Naive thymus-derived CD4-positive, alpha-beta T cell (primary cell): ENCODE results near the gene SLC25A2. TPM values are rescaled to one million over a fixed set of nuclear protein-coding genes. Genes with fewer than 3 reads are reported as not detected.
A peak's percentile ranks its signal among the peaks of the same experiment; 100 is the strongest.
"Not testable (repeated sequence)": the region's sequence is repeated elsewhere in the genome, so short reads cannot be mapped to it uniquely, and the experiment has no call there.

Source experiments
- ATAC-seq: fragments of 150-1000 bp; cut with Tn5 transposase; 2 replicates; pipeline ENCODE4 v1.10.0; 2021; ENCODE audit warnings: mild to moderate bottlenecking, moderate library complexity
- CTCF ChIA-PET: fragments of 350-600 bp; sonication (Branson Sonifier 250); formaldehyde crosslinking; loops from one replicate; lab custom pipeline; 2021; ENCODE audit warnings: antibody characterized with exemption; lab: Charles Lee
- POLR2A ChIA-PET: fragments of 350-600 bp; sonication (Branson Sonifier 250); formaldehyde crosslinking; loops from one replicate; lab custom pipeline; 2021; ENCODE audit warnings: antibody characterized with exemption, inconsistent platforms; lab: Charles Lee
- DNase-seq, 9 donors: peaks; one replicate each; pipeline versions ENCODE4 v3.0.0 to v3.0.0-alpha.2; 2020 to 2022; ENCODE audit warnings: mixed read lengths in 1 of 9
- H3K27ac ChIP-seq: one replicate; pipeline ENCODE4 v1.7.0; 2013; ENCODE audit warnings: mild to moderate bottlenecking, low read depth, low read length, moderate library complexity
- H3K27me3 ChIP-seq, 2 donors: one replicate each; pipeline ENCODE4 v1.7.0; 2013; ENCODE audit warnings: low read length in 2 of 2, mild to moderate bottlenecking in 2 of 2, moderate library complexity in 2 of 2; ENCODE audit not compliant: control insufficient read depth in 2 of 2, insufficient read depth in 2 of 2
- H3K36me3 ChIP-seq, 3 experiments: 1 replicate in 2 of 3; 2 replicates in 1 of 3; pipeline ENCODE4 v1.7.0; 2013; ENCODE audit warnings: low read length in 3 of 3, mild to moderate bottlenecking in 3 of 3, moderate library complexity in 1 of 3; ENCODE audit not compliant: insufficient read depth in 3 of 3, control insufficient read depth in 2 of 3
- H3K4me1 ChIP-seq, 2 donors: one replicate each; pipeline ENCODE4 v1.7.0; 2013; ENCODE audit warnings: low read length in 2 of 2, mild to moderate bottlenecking in 2 of 2, moderate library complexity in 1 of 2; ENCODE audit not compliant: control insufficient read depth in 2 of 2, insufficient read depth in 2 of 2
- H3K4me3 ChIP-seq: 2 replicates; pipeline ENCODE4 v1.7.0; 2013; ENCODE audit warnings: mild to moderate bottlenecking, low read length
- H3K9me3 ChIP-seq, 3 experiments: 1 replicate in 2 of 3; 2 replicates in 1 of 3; pipeline ENCODE4 v1.7.0; 2013; ENCODE audit warnings: low read length in 3 of 3; ENCODE audit not compliant: control insufficient read depth in 2 of 3
- H3K27ac Mint-ChIP-seq, 9 donors: one replicate each; pipeline ENCODE4 v1.8.0; 2020 to 2022; ENCODE audit warnings: mixed read lengths in 9 of 9, mild to moderate bottlenecking in 8 of 9, moderate library complexity in 5 of 9, inconsistent platforms in 2 of 9
- H3K27me3 Mint-ChIP-seq, 5 donors: one replicate each; pipeline ENCODE4 v1.8.0; 2021 to 2022; ENCODE audit warnings: mixed read lengths in 5 of 5, mild to moderate bottlenecking in 1 of 5
- H3K36me3 Mint-ChIP-seq, 5 donors: one replicate each; pipeline ENCODE4 v1.8.0; 2020 to 2022; ENCODE audit warnings: mixed read lengths in 5 of 5, mild to moderate bottlenecking in 3 of 5, inconsistent platforms in 1 of 5
- H3K4me1 Mint-ChIP-seq, 7 donors: one replicate each; pipeline ENCODE4 v1.8.0; 2020 to 2022; ENCODE audit warnings: mixed read lengths in 7 of 7, mild to moderate bottlenecking in 3 of 7, inconsistent platforms in 1 of 7
- H3K4me3 Mint-ChIP-seq, 10 donors: one replicate each; pipeline ENCODE4 v1.8.0; 2020 to 2022; ENCODE audit warnings: mild to moderate bottlenecking in 10 of 10, mixed read lengths in 10 of 10, moderate library complexity in 6 of 10, inconsistent platforms in 2 of 10
- H3K9me3 Mint-ChIP-seq, 11 donors: one replicate each; pipeline ENCODE4 v1.8.0; 2020 to 2022; ENCODE audit warnings: mixed read lengths in 11 of 11, mild to moderate bottlenecking in 4 of 11, inconsistent platforms in 1 of 11, moderate library complexity in 1 of 11
- intact Hi-C, 2 donors: fragments of 100-400 bp; cut with micrococcal nuclease; formaldehyde crosslinking; loops; one replicate each; pipeline ENCODE4 v1.15.1; 2023
- polyA plus RNA-seq, 2 donors: library from polyadenylated mRNA; unstranded; fragments of 300-500 nt; fragmentation: Illumina TruSeq; gene quantifications; one replicate each; pipeline ENCODE4 v1.2.3, GENCODE V29; 2021
- total RNA-seq, 6 experiments: library from RNA in 5 of 6; stranded (reverse) in 5 of 6; gene quantifications; 1 replicate in 5 of 6; 2 replicates in 1 of 6; pipeline ENCODE4 v1.2.3 and lab custom pipeline; 2021 to 2026

SLC25A2 gene
- total and polyA plus RNA-seq, 7 experiments from 2014 or later = 0.27 to 1.1 (median 0.38) TPM; not detected in 1

DNA sequence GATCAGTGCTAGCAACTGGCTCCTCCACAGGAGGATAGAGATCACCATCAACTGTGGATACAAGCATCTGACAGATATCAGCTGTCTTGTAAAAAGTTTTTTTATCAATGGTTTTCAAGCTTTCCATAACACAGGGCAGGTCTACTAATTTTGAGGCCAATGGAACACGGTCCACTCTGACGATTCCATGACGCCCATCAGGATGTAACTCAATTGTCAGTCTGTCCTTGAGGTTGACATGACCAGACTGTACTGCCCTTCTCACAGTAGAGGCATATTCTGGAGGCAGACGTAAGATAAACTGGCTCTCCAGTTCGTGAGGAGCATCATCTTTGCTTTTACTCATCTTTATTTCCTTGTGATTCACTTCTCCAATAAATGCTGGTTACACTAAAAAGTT, 15.8 kb upstream of the SLC25A2 start:
- CTCF ChIA-PET = interaction anchor here (1.5 to 2.4 kb wide), 6 partner anchors 9 to 250 kb away, joined by 4 to 15 read pairs (median 8); no protein-coding TSS in a partner anchor
- Histone ChIP-seq H3K36me3 (peaks cover 0 to 21% (median 10%) of the 10 kb centered on the region in 3 experiments), H3K27me3 (no peaks in the 10 kb centered on the region), H3K4me3 (peak overlapping the region; percentile 95), H3K27ac (no peak overlapping the region), H3K4me1 (peaks cover 7% of the 10 kb centered on the region in 2 donors), H3K9me3 (peaks cover 26 to 57% (median 28%) of the 10 kb centered on the region in 3 experiments)
- Mint-ChIP-seq H3K27ac (peak overlapping the region in 8 of 9 donors; percentile 97 to 100 (median 100)), H3K36me3 (peaks cover 41 to 62% (median 50%) of the 10 kb centered on the region in 5 donors), H3K4me3 (peak overlapping the region; percentile 90 to 100 (median 98)), H3K27me3 (peaks cover 0 to 3% (median 0%) of the 10 kb centered on the region in 5 donors), H3K9me3 (peaks cover 17 to 88% (median 63%) of the 10 kb centered on the region in 11 donors), H3K4me1 (peaks cover 18 to 47% (median 29%) of the 10 kb centered on the region in 7 donors)
- ATAC-seq (no peak), DNase-seq (no peak)
- POLR2A ChIA-PET = interaction anchor here (0.5 to 2.6 kb wide), 16 partner anchors 9 to 672 kb away, joined by 3 to 26 read pairs (median 4); partner anchors contain the start of genes DIAPH1, HDAC3, IK and NDUFA2
- intact Hi-C loops = loop anchor here (1.0 to 10.0 kb wide), 19 partner anchors 93 to 1451 kb away; partner anchors contain the start of genes PCDHGA10 (in 2 of the 2), ARHGAP26 (in 1 of the 2), CYSTM1 (in 1 of the 2) and DELE1 (in 1 of the 2)

DNA sequence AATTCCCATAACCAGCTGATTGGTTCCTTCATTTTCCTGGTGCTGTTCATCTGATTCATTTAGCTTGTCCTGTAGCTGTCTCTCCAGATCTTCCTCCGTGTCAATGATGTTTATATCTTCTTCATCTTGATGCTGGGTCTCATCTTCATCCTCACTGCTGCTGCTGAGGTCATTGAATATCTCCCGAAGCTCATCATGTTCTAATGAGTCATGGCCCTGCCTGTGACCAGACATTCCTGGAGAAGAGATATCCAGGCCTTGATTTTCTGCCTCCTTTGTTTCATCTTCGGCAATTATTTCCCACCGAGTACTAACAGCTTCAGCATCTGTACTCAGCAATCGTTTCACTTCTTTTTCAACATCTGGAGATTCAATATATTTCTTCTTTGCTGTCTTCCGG, 15.4 kb upstream of the SLC25A2 start:
- POLR2A ChIA-PET = interaction anchor here (1.0 to 2.6 kb wide), 5 partner anchors 11 to 917 kb away, joined by 3 to 26 read pairs (median 4); partner anchors contain the start of genes ANKHD1 and PCDHGA1
- Mint-ChIP-seq H3K4me1 (peaks cover 18 to 47% (median 29%) of the 10 kb centered on the region in 7 donors), H3K9me3 (peaks cover 20 to 90% (median 66%) of the 10 kb centered on the region in 11 donors), H3K36me3 (peaks cover 43 to 64% (median 55%) of the 10 kb centered on the region in 5 donors), H3K27me3 (peaks cover 0 to 3% (median 0%) of the 10 kb centered on the region in 5 donors), H3K4me3 (peak overlapping the region; percentile 12 to 100 (median 96)), H3K27ac (peak overlapping the region in 3 of 9 donors; percentile 53 to 100 (median 97))
- CTCF ChIA-PET = interaction anchor here (0.5 to 2.4 kb wide), 3 partner anchors 194 to 1733 kb away, joined by 4 to 15 read pairs (median 5); no protein-coding TSS in a partner anchor
- H3K4me3 ChIP-seq = peak overlapping the region; percentile 95
- H3K4me1 ChIP-seq = peaks cover 7% of the 10 kb centered on the region in 2 donors
- intact Hi-C loops = no loop called here
- no peak overlapping the region for H3K27ac ChIP-seq
- ATAC-seq (no peak), DNase-seq (no peak)
- peaks cover 26 to 62% (median 28%) of the 10 kb centered on the region in 3 experiments for H3K9me3 ChIP-seq
- peaks cover 0 to 21% (median 10%) of the 10 kb centered on the region in 3 experiments for H3K36me3 ChIP-seq
- H3K27me3 ChIP-seq = no peaks in the 10 kb centered on the region

DNA sequence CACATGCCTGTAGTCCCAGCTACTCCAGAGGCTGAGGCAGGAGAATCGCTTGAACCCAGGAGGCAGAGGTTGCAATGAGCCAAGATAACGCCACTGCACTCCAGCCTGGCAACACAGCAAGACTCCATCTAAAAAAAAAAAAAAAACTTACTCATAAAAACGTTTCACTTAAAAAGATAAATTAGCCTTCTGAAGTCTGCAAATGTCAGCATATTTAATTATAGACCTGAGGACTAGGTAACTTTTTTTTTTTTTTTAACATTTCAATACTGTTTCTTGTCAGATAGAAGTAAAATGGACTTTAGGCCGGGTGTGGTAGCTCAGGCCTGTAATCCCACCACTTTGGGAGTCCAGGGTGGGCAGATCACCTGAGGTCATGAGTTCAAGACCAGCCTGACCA, 13.1 kb upstream of the SLC25A2 start:
- peaks cover 24 to 98% (median 83%) of the 10 kb centered on the region in 11 donors for H3K9me3 Mint-ChIP-seq
- H3K4me1 ChIP-seq, CTCF ChIA-PET, DNase-seq, H3K27ac ChIP-seq, H3K4me3 ChIP-seq, intact Hi-C loops, H3K27me3 Mint-ChIP-seq, ATAC-seq, H3K27me3 ChIP-seq: not testable (repeated sequence)
- H3K4me3 Mint-ChIP-seq = peak overlapping the region in 1 of 10 donors; percentile 12
- peaks cover 49 to 78% (median 70%) of the 10 kb centered on the region in 5 donors for H3K36me3 Mint-ChIP-seq
- POLR2A ChIA-PET = interaction anchor here (0.7 to 0.8 kb wide), 2 partner anchors 18 to 161 kb away, joined by 3 to 7 read pairs; no protein-coding TSS in a partner anchor
- peaks cover 18 to 47% (median 29%) of the 10 kb centered on the region in 7 donors for H3K4me1 Mint-ChIP-seq
- peak overlapping the region in 1 of 9 donors; percentile 31 for H3K27ac Mint-ChIP-seq
- H3K36me3 ChIP-seq = peaks cover 0 to 21% (median 10%) of the 10 kb centered on the region in 3 experiments
- H3K9me3 ChIP-seq = peaks cover 26 to 84% (median 32%) of the 10 kb centered on the region in 3 experiments

DNA sequence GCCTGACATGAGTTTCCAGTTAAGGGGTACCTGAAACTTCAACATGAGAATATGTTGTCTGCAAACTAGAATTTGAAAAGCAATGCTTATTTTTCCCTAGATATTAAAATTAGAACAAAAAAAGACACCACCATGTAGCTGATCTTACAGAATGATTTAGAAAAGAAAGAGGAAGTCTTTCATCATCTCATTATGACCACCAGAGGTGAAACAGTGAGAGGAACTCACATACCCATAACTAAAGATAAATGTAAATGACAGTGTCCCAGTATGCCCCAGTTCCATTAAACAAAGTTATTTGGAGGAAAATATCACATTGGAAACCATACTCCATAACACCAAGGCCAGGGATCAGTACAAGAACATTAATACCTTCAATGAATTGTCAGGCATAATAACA, 9.9 kb upstream of the SLC25A2 start:
- intact Hi-C loops = no loop called here
- DNase-seq (no peak), ATAC-seq (no peak)
- Histone ChIP-seq H3K27ac (no peak overlapping the region), H3K4me3 (no peak overlapping the region), H3K36me3 (peaks cover 0 to 7% (median 0%) of the 10 kb centered on the region in 3 experiments), H3K4me1 (no peaks in the 10 kb centered on the region), H3K9me3 (peaks cover 12 to 86% (median 22%) of the 10 kb centered on the region in 3 experiments), H3K27me3 (no peaks in the 10 kb centered on the region)
- no peak overlapping the region for H3K4me3 Mint-ChIP-seq
- POLR2A ChIA-PET = no interaction called here
- H3K36me3 Mint-ChIP-seq = peaks cover 32 to 74% (median 57%) of the 10 kb centered on the region in 5 donors
- H3K9me3 Mint-ChIP-seq = peaks cover 23 to 98% (median 82%) of the 10 kb centered on the region in 11 donors
- peaks cover 4 to 17% (median 11%) of the 10 kb centered on the region in 7 donors for H3K4me1 Mint-ChIP-seq
- H3K27ac Mint-ChIP-seq = no peak overlapping the region
- CTCF ChIA-PET = no interaction called here
- no peaks in the 10 kb centered on the region for H3K27me3 Mint-ChIP-seq

DNA sequence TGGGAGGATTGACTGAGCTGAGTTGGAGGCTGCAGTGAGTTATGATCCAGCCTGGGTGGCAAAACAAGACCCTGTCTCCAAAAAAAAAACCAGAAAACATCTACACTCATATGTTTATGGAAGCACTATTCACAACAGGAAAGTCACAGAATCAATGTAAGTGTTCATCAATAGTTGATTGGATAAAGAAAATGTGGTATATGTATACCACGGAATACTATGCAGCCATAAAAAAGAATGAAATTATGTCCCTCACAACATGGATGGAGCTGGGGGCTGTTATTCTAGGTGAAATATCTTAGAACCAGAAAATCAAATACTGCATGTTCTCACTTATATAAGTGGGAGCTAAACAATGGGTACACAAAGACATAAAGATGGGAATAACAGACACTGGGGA, 2.8 kb upstream of the SLC25A2 start:
- no peaks in the 10 kb centered on the region for H3K4me1 Mint-ChIP-seq
- H3K27ac ChIP-seq = no peak overlapping the region
- H3K9me3 Mint-ChIP-seq = peaks cover 8 to 97% (median 74%) of the 10 kb centered on the region in 11 donors
- ATAC-seq (no peak), DNase-seq (no peak)
- no peaks in the 10 kb centered on the region for H3K27me3 ChIP-seq
- POLR2A ChIA-PET = no interaction called here
- H3K36me3 Mint-ChIP-seq = peaks cover 4 to 42% (median 25%) of the 10 kb centered on the region in 5 donors
- no peaks in the 10 kb centered on the region for H3K4me1 ChIP-seq
- no peak overlapping the region for H3K27ac Mint-ChIP-seq
- no peak overlapping the region for H3K4me3 Mint-ChIP-seq
- peaks cover 4 to 80% (median 19%) of the 10 kb centered on the region in 3 experiments for H3K9me3 ChIP-seq
- no peak overlapping the region for H3K4me3 ChIP-seq
- intact Hi-C loops = no loop called here
- CTCF ChIA-PET = no interaction called here
- H3K27me3 Mint-ChIP-seq = no peaks in the 10 kb centered on the region
- H3K36me3 ChIP-seq = no peaks in the 10 kb centered on the region

DNA sequence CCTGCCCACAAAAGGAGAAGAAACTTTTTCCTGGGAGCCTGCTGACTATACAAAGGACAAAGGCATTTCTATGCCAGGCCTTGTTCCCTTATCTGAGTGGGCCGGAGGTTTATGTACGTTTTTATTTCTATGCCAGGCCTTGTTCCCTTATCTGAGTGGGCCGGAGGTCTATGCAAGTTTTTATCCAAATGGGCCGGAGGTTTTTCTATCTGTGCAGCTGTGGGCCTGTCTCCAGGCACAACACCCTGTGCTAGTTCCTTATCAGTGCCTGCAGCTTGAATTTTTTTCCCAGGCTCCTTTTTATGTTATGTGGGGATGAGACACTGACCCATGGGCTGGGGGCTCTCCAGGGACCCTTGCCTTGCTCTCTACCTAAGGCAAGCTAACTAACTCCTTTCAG, 5.5 kb downstream of the SLC25A2 start:
- Mint-ChIP-seq H3K27ac (no peak overlapping the region), H3K4me3 (no peak overlapping the region), H3K27me3 (no peaks in the 10 kb centered on the region), H3K36me3 (peaks cover 3 to 59% (median 54%) of the 10 kb centered on the region in 5 donors), H3K4me1 (no peaks in the 10 kb centered on the region), H3K9me3 (peaks cover 19 to 100% (median 64%) of the 10 kb centered on the region in 11 donors)
- ChIA-PET POLR2A (no interaction called here), CTCF (no interaction called here)
- no peak overlapping the region for H3K27ac ChIP-seq
- peaks cover 0 to 62% (median 16%) of the 10 kb centered on the region in 3 experiments for H3K9me3 ChIP-seq
- H3K4me1 ChIP-seq = no peaks in the 10 kb centered on the region
- intact Hi-C loops = no loop called here
- ATAC-seq = no peak
- DNase-seq = no peak
- no peak overlapping the region for H3K4me3 ChIP-seq
- no peaks in the 10 kb centered on the region for H3K27me3 ChIP-seq
- no peaks in the 10 kb centered on the region for H3K36me3 ChIP-seq
